Liver (tissue), 3 donors: ENCODE results near the gene UBE2QL1.

Source experiments
- ATF3 ChIP-seq: IDR thresholded peaks from 2 replicates; pipeline ENCODE4 v1.6.1; 2016; ENCODE audit warnings: antibody characterized with exemption
- CTCF ChIP-seq: fragments of 150-350 bp; IDR thresholded peaks from 2 replicates; pipeline ENCODE4 v1.5.1; 2017; ENCODE audit warnings: improper control_type of control experiment, low read depth, low read length; ENCODE audit not compliant: missing input control
- FOXA1 ChIP-seq: IDR thresholded peaks from 2 replicates; pipeline ENCODE4 v1.6.1; 2016; ENCODE audit warnings: antibody characterized with exemption
- GABPA ChIP-seq, 2 donors: IDR thresholded peaks in 1 of 2; conservative IDR thresholded peaks in 1 of 2; 2 replicates each; pipeline ENCODE4 v1.6.1; 2016; ENCODE audit warnings: antibody characterized with exemption in 2 of 2, mild to moderate bottlenecking in 1 of 2, moderate library complexity in 1 of 2
- JUND ChIP-seq, 2 donors: IDR thresholded peaks; 2 replicates each; pipeline ENCODE4 v1.6.1; 2016; ENCODE audit warnings: antibody characterized with exemption in 2 of 2
- MAX ChIP-seq: IDR thresholded peaks from 2 replicates; pipeline ENCODE4 v1.6.1; 2016; ENCODE audit warnings: antibody characterized with exemption
- NR2F2 ChIP-seq: IDR thresholded peaks from 2 replicates; pipeline ENCODE4 v1.6.1; 2016; ENCODE audit warnings: antibody characterized with exemption
- RAD21 ChIP-seq, 2 donors: IDR thresholded peaks; 2 replicates each; pipeline ENCODE4 v1.6.1; 2016; ENCODE audit warnings: antibody characterized with exemption in 2 of 2, mild to moderate bottlenecking in 2 of 2
- REST ChIP-seq: IDR thresholded peaks from 2 replicates; pipeline ENCODE4 v1.6.1; 2016; ENCODE audit warnings: antibody characterized with exemption, mild to moderate bottlenecking
- RXRA ChIP-seq, 2 donors: IDR thresholded peaks; 2 replicates each; pipeline ENCODE4 v1.6.1; 2017 to 2018; ENCODE audit warnings: antibody characterized with exemption in 2 of 2, mild to moderate bottlenecking in 1 of 2
- SP1 ChIP-seq: IDR thresholded peaks from 2 replicates; pipeline ENCODE4 v1.6.1; 2018; ENCODE audit warnings: antibody characterized with exemption, mild to moderate bottlenecking
- TAF1 ChIP-seq: conservative IDR thresholded peaks from 2 replicates; pipeline ENCODE4 v1.6.1; 2016; ENCODE audit warnings: antibody characterized with exemption, mild to moderate bottlenecking
- YY1 ChIP-seq: IDR thresholded peaks from 2 replicates; pipeline ENCODE4 v1.6.1; 2016; ENCODE audit warnings: antibody characterized with exemption, mild to moderate bottlenecking
- ZBTB33 ChIP-seq: IDR thresholded peaks from 2 replicates; pipeline ENCODE4 v1.6.1; 2016; ENCODE audit warnings: antibody characterized with exemption
- donor health status: healthy.
- donor health status: healthy.

- TF ChIP-seq GABPA (IDR thresholded peaks at IDR 0.05 in 1 of 2, conservative IDR thresholded peaks at IDR 0.05 in 1 of 2) (no peak), REST (no peak), SP1 (no peak), CTCF (no peak), TAF1 (no peak), RAD21 (IDR thresholded peaks at IDR 0.05) (no peak), ZBTB33 (no peak), MAX (no peak), JUND (IDR thresholded peaks at IDR 0.05) (no peak), ATF3 (no peak), YY1 (no peak), RXRA (IDR thresholded peaks at IDR 0.05) (no peak), NR2F2 (no peak), FOXA1 (no peak)
These were observed 79.2 kb downstream of the UBE2QL1 start for GRCh38 chr5:6527749-6528455.
